Occipital lobe (tissue), 2 donors: Measurements from ENCODE around the gene TRAK1. TPM values are rescaled to one million over a fixed set of nuclear protein-coding genes. Genes with fewer than 3 reads are reported as not detected.

ENCODE experiments used
- DNase-seq: peaks from one replicate; lab custom pipeline; 2025; lab: John Stamatoyannopoulos, UW
- total RNA-seq: library from RNA; depleted of rRNA; stranded (reverse); fragments of >200 nt; gene quantifications from one replicate; pipeline ENCODE4 v1.2.3, GENCODE V29; 2014

Gene TRAK1
- total RNA-seq, 1 donor from 2014 or later, result 46.3 TPM

DNA sequence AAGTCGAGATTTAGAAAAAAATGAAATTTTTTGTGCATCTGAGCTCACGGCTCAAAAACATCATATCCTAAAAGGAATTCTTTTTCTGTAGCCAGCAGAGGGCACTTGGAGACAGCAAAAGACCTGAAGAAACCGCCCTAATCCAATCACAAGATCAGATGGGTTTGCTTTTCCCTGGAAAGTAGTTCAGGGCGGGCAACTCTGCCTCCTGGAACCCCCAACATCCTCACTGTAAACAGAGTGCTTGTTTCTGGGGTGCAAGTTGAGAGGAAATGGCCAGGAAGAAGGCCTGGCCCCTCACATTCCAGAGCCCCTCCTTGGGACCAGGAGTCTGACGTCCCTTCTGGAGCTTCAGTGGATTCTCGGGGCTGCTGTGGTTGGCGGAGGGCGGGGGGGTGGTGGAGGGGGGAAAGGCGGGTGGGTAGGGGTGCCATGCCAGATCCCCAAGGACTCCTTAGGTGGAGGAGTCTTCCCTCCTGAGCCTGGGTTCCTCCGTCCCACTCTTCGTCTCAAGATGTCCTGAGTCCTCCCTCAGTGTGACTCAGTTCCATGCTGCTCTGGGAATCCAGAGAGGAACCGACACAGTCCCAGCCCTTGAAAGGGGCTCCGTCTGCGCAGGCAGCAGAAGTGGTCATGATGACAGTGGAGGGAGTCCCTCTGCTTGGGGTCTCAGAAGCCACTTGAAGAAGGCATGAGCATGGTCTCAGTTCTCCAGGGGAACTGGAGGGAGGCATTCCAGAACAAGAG is 139.0 kb downstream of the TRAK1 start:
- DNase-seq, result no peak

DNA sequence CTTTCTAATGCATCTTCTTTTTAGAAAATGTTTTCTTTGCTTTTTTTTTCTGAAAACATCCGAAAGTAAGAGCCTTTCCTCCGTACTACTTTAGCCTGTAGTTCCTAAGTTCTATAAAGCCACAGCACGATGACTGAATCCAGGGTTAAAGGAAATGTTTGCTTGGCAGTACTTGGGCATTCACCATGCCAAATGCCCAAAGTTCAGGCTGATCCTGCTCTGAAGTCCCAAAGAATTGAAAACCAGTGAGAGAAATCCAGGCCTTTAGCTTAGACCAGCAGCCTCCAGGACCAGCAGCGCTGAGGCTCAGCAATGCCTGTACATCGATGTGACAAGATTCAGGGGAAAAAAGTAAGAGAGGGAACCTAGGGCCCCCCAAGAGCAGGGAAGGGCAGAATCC is 139.7 kb downstream of the TRAK1 start:
- DNase-seq, result no peak

DNA sequence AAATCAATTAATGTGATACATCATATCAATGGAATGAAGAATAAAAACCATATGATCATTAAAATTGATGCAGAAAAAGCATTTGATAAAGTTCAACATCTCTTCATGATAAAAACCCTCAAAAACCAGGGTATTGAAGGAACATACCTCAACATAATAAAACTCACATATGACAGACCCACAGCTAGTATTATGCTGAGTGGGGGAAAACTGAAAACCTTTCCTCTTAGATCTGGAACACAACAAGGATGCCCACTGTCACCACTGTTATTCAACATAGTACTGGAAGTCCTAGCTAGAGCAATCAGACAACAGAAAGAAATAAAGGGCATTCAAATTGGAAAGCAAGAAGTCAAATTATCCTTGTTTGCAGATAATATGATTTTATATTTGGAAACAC is 144.4 kb downstream of the TRAK1 start:
- no peak for DNase-seq

DNA sequence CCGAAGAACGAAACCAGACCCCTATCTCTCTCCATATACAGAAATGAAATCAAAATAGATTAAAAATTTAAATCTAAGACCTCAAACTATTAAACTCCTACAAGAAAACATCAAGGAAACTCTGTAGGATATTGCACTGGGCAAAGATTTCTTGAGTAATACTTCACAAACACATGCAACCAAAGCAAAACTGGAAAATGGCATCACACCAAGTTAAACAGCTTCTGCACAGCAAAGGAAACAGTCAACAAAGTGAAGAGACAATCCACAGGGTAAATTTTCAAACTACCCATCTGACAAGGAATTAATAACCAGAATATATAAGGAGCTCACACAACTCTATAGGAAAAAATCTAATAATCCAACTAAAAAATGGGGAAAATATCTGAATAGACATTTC is 145.5 kb downstream of the TRAK1 start:
- DNase-seq, result no peak

DNA sequence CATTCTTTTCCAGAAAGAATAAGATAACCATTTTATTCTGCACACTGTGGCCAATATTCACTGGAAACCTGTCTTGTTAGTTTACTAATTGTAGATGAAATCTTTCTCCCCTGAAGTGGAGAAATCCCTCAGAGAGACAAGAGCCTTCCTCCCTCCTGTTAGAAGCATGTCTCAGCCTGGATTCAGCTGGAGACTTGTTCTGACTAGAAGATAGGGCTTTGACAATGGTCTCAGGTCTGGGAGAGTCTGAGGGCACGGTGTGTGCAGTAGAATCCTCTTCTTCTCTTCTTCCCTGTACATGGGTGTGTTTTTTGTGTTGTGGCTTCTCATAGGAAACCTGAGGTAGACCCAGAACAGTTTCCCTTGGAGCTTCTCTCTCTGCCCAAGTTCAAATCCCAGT is 154.9 kb downstream of the TRAK1 start:
- DNase-seq, result no peak

DNA sequence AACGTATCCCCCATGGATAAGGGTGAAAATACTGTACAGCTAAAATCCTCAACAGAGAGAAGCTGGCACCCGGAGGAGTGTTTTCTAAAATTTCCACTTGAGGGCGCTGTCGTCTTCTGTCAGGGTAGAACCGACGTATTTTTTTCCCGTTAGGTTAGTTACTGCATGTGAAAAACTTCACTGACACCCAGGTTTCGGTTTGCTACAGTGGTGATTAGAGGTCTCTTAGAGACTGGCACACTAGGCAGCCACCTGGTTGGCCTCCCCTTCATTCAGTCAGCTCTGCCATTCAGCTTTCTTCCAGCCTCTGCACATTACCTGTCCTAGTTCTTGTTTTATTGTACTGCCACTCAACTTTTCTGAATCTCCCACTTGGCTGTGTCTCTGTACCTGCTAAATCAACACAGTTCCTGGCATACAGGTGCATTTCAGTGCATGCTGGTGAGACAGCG is 156.4 kb downstream of the TRAK1 start:
- DNase-seq, result no peak

DNA sequence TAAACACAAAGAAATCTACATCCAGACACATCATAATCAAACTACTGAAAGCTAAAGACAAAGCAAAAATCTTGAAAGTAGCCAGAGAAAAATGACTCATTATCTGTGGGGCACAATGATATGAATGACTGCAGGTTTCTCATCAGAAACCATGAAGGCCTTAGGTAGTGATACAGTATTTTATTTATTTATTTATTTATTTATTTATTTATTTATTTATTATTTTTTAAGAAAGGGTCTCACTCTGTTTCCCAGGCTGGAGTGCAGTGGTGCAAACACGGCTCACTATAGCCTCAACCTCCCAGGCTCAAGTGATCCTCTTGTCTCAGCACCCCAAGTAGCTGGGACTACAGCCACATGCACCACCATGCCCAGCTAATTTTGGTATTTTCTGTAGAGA is 159.6 kb downstream of the TRAK1 start:
- DNase-seq, result no peak

DNA sequence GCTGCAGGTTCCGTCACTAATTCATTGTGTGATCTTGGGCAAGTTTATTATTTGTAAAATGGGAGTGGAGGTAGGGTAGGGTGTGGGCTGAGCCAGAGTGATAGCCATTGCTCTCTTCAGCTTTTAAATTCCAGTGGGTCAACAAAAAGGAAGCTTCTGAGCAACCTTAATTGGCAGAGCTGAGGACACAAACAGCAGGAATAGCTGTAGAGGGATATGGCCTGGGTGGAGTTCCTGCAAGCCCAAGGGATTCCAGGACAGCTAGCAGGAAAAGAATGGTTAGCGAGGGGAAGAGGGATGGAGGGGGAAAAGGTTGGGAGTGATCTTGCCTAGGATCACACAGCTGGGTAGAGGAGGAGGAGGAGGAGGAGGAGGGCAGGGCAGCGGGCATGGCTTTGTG is 163.4 kb downstream of the TRAK1 start:
- no peak for DNase-seq

DNA sequence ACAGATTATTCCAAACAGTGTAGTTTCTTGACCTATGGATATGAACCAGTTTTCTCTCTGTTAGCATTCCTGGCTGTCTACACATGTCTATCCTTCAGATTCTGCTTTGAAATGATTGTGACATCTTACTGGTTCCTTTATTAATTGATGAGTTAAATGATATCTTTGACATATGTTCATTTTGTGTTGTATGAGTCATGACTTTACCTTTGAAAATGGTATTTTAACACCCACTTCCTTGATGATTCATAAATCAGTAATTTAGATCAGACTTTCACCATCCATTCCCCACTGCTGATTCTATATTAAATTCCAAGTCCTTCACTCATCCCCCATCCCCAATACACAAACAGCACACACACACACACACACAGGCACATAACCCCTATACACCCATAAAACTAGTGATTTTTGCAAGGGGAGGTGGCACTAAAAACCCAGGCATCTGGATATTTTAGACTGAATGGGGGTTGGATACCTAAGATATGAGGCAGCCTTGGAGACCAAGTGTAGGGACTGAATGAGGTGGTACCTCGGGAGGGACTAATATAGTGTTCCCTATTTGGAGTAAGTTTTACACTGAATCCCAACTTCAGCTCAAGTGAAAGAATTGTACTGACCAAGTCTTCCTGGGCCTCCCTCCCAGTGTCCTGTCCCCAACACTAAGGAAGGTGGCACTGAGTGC is 165.1 kb downstream of the TRAK1 start:
- no peak for DNase-seq

DNA sequence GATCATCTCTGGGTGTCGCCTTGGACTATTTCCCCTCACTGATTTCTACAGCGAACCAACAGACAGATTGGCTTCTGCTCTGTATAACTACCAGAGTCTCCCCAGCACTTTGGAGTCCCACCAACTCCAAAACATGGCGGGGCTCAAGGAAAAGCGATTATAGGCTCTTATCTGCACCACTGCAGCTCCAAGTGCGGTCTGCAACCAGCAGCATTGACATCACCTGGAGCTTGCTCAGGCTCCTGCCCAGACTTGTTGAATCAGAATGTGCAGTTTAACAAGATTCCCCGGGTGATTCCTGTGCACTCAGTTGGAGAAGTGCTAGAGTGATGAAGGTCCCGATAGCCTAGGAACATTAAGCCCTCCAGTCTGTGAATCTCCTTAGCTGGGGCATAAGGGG is 165.8 kb downstream of the TRAK1 start:
- no peak for DNase-seq

DNA sequence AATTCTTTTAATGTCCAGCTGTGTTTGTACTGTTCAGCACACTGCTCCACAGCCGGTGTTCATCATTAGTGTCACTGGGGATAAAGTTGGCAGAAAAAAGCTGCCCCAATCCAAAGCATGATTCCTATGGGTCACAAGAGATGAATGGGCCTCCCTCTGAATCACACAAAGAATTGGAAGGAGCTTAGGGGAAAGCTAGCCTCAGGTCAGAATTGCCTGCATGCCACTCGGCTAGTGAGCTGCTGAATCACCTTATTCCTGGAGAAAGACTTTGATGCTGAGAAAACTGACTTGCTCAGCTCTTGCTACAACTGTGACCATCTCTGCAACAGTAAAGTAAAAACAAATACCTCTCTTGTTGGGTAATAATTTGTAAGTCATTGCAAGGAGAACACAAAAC is 171.4 kb downstream of the TRAK1 start:
- no peak for DNase-seq

DNA sequence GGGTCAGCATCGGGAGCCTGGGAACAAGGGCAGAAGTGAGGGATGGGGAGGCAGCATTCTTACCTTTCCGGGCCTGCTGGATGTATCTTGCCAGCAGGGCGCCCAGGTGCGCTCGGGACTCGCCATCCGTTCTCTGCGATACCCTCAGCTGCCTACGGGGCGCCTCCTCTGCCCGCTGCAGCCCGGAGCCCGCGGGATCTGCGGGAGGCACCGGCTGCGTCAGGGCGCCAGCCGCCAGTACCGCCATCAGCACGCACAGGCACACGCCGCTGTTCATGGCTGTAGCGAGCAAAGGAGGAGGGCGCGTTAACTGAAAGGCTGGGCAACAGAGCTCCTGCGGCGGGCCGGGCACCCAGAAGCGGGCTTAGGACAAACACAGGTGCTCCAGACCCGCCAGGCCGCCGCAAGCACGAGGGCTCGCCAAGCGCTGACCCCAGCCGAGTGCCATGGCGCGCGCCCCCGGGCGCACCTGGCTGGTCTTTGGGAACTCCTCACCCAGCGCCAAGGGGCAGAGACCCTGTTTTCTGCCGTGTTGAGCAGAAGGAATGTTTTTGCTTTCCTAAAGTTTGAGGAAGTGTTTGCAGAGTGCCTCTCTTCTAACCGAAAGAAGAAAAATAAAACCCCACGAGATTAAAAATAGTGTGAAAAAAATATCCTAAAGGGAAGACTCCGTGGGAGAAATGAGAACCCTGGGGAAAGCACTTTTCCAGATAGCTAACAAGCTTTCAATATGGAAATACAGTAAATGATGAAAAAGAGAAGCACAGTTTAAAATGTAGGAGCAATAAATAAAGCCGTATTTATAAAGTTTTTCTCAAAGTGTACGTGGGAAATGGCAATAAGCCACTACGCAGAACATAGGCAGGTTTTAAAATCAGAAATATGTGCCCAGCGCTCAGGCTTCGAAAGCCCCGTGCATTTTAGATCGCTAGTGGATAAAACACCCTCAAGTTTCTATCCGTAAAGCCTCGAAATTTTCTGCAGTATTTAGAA is 172.5 kb downstream of the TRAK1 start:
- DNase-seq, result no peak

DNA sequence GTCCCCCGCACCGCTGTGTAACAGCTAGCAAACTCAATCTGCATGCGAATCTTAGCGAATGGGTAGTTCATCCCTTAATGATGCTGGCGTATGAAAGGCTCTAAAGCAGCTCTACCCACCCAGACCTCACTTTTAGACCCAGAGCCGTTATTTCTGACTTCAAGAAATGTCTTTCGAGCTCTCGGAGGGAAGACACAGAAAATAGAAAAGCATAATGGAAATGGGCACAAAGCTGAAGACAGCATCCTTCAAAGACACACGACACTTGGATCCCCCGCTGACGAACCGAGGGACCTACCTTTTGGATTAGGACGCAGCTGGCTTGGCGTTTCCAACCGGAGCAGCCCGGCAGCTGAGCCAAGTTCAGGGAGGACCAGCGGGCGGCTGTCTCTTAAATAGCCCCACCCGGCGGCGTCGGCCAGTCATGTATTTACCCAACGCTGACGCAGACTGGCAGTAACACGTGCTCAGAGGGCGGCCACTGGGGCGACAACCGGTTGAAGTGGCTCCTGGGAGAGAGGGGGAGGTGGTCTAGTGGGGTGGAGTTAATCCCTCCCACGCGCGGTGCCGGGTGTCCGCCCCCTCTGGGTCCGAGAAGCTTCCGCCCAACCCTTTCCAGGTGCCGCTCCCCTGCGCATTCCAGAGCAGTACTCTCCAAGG is 173.4 kb downstream of the TRAK1 start:
- DNase-seq, result peak; percentile 81

DNA sequence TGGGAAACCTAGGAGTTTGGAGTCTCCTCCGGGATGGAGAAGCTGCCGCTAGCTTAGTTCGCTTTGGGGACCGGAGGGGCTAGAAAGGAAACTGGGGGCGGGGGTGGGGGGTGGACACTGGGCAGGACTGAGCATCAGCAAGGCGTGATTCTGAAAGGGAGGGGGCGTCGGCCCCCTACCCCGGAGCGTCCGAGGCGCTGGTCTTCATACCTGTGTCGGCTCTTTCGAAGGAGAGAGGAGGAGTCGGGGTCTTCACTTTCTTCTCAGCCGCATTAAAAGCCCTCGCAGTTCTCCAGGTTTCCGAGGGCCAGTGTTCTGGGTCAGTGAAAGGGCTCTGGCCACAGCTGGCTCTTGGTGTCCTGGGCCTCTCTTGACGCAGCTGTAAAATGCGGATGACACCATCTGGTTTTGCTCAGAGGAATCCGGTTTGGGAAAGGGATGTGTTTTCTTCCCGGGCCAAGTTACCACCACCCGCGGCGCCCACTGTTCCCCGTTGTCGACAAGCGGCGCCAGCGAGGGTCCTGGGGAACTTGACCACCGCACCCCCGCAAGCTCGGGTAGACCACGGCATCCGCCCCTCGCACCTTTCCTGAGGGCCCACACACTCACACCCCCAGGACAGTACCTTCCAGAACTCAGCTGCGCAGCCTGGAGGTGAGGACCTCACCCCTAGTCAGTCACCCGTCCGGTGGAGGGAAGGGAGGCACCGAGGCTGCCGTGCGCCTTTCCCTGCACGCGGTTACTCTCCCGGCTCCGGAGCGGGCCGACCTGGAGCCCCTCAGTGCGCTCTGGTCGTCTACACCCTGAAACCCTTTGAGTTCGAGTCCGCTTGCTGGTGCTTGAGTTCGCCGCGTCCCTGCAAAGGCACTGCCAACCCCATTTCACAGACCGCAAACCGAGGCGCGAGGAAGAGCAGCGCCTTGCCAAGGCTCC is 174.2 kb downstream of the TRAK1 start:
- DNase-seq, result no peak

DNA sequence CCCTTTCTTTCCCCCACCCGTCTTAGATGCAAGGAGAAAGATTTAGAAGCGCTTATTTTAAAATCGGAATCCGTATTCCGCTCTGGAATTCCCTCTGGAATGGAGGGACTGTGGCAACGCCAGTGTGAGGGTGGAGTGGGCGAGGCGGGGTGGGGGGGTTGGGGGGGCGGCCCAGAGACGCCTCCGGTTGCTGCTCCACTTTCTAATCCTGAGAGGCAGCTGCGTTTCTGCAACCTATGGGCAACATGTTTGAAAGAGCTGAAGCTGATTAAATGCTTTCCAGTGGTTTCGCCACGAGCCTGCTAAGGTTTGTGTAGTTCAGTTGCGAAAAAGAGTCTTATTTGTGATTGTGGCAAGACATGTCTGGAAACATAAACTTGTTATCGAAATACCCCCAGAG is 174.9 kb downstream of the TRAK1 start, which contains the start of gene CCK:
Gene CCK (minus strand): TSS at position 101 of the 400 bp plus-strand sequence. CDS start 2,555 bp downstream, outside the sequence.
- DNase-seq, result no peak

DNA sequence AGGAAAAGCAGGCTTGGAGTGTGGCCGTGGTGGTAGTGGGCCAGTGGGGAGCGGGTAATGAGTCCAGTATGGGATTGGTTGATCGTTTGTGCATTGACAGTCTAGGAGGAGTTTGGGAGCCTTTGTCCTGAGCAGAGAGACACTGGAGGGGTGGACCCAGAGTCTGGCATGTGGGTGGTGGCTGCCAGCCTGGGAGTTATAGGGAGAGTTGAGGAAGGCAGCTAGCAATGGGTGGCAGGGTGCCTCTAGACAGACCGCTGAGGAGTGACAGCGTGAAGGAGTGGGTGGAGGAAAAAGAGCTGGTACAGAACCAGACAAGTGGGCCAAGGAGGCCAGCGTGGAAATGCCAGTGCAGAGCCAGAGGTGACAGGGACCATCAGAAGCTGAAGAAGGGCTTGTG is 176.7 kb downstream of the TRAK1 start:
- DNase-seq, result no peak

DNA sequence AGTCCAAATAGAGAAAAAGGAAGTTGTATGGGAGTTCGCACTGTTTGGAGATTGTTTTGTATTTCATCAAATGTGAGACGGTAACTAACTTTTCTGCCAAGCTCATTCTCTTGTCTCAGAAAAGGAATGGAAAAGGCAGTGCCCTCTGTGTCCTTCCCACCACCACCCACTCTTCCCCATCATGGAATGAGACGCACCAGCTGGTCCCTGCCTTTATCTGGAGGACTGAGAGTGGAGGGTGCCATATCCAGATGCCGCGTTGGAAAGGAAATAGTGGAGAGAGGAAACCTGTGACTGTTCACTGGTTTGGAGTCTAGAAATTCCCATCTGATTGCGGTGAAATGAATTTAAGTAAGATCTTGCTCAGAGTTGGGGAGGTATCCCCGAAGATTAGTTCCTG is 178.5 kb downstream of the TRAK1 start:
- no peak for DNase-seq

DNA sequence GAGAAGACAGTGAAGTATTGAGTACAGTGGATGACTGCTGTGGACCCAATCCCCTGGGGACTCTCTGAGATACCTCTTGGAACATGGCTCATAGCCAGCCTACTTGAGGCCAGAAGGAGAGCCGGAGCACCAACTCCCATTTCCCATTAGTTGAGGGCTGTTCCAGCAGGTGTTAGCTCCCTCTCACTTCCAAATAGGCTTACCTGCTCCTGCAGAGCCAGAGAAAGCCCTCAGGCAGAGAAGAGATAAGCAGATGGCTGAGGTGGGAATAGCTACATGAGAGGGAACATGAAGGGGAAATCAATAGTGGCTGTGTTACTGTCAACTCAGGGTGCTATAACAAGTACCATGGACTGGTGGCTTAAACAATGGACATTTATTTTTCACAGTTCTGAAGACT is 179.4 kb downstream of the TRAK1 start:
- DNase-seq, result no peak

DNA sequence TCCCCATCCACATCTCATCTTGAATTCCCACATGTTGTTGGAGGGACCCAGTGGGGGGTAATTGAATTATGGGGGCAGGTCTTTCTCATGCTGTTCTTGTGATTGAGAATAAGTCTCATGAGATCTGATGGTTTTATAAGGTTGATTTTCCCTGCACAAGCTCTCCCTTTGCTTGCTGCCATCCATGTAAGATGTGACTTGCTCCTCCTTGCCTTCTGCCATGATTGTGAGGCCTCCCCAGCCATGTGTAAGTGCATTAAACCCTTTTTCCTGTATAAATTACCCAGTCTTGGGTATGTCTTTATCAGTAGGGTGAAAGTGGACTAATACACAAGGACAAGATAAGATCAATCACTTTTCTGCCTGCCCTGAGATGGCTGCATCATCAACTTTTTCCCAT is 180.6 kb downstream of the TRAK1 start:
- DNase-seq, result no peak

DNA sequence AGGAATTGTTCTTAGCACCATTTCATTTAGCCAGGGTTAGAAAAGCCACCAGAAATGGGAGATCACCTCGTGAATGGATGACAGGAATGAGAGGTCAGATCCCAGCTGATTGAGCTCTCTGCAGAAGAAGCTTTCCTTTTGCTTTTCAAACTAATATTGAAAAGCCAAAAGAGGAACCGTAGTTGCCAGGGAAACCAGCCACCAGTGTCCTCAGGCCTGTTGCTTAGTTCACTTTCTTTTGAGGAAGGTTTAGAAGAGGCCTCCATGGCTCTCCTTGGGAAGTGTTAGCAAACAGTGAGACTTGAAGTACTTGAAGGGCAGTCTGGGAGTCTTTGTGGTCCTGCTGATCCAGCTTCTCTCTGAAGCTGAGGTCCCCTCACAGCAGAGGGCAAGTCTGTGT is 182.2 kb downstream of the TRAK1 start:
- DNase-seq, result no peak
